ENCODE measurements around the gene DAPK2.

Gene DAPK2

DNA sequence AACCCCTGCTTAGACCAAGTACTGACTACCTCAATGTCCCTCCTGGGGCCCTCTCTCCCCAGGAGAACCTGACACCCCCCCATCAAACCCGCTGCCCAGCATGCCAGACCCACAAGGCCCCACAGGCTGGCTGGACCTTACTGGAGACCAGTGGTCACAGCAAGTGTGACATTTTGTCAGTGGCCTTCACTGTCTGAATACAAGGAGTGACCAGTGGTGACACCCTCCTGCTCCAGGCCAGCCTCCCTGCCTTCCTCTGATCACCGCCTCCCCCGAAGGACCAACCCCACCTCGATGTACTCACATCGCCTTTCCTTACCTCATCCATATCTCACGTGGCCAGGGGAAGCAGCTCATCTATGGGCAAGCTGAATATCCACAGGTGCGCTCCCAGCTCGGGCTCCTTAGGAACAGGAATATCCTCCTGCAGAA, 150.5 kb downstream of the DAPK2 start:
- DNase-seq (ENCODE audit: low read depth in 2 of 2), result no peak

DNA sequence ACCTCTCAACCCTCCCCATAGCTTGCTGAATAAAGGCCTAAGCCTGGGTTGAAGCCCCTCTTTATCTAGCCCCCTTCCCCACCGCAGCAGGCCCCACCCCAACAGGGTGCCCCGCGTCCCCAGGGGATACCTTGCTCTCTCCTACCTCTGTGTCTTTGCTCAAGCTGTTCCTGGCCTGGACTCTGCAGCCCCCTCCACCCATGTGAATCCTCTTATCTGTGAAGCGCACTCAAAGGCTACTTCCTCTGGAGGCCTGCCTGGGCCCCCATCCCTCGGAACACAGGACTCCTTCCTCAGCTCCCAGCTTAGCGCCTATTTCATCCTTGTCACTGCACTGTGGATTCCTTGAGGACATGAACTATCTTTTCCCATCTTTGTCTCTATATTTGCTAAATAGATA, 151.1 kb downstream of the DAPK2 start:
- DNase-seq (ENCODE audit: low read depth in 2 of 2), result no peak

DNA sequence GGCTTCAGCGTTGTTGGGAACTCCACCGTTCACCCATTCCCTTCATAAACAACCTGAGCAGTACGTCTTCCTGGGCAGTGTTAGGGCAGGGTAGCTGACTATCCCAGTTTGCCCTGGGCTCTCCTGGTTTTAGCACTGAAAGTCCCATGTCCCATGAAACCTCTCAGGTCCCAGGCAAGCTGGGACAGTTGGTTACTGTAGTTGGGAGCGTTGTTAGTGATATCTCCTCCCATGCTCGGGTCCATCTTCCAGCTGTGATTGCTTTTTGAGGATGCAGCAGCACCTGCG, 151.7 kb downstream of the DAPK2 start:
- DNase-seq (ENCODE audit: low read depth in 2 of 2), result no peak

DNA sequence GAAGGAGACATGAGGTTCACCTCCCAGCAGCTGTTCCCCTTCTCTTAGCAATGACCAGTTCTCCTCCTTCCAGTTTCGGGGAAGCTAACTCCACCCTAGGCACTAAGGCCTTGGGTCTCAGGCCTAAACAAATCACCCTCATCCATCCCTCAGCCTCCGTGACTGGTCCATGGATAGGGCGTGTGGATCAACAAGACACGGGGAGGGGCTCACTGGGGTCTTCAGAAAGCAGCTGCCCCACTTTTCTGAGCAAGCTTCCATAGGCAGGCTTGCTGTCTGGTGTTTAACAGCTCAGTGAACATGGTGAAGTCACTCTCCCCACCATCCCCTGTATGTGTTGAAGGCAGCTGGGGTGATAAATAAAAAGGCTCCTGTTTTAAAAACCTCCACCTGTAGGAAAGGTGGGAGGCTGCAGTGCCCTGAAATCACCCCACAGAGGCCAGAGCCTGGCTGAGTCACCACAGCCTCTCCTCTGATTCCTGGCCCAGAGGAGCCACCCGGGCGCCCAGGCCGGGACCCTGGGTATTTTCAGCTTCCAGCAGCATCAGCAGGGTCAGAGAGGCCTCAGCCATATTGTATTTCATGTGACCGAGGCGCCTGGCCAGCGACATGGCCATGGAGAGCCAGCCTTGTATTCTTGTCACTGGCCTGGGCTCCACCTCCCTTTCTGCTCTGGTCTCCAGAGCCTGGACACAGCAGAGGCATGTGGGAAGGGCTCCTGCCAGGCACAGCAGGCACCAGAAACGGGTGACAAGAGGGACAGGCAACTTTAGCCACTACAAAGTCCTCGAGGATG, 152.2 kb downstream of the DAPK2 start:
- no peak for DNase-seq (ENCODE audit: low read depth in 2 of 2)

DNA sequence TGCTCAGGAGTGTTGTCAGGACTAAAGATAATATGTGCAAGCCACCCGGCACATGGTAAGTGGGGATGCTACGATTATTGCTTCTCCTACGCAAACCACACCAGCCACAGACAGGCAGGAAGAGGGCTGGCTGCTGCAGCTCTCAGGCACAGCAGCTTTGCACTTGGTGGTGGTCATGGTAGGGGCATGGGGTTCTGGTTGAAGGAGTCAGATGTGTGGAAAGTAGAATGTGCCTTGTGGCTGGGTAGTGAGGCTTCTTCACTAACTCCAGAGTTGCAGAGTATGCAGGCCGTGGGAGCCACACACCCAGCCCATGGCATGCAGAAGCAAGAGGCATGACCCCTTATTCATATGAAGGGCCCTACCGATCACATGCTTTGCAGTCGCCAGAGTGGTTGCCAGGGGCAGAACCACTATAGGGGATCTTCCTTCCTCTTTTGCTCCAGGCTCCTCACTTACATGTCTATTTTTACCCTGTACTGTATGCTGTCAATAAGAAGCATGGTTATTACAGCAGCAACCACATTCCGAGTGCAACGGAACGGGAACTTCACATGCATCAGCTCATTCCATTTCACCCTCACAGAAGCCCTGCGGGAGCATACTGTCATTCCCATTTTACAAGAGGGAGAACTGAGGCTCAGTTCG, 153.4 kb downstream of the DAPK2 start:
- no peak for DNase-seq (ENCODE audit: low read depth in 2 of 2)

DNA sequence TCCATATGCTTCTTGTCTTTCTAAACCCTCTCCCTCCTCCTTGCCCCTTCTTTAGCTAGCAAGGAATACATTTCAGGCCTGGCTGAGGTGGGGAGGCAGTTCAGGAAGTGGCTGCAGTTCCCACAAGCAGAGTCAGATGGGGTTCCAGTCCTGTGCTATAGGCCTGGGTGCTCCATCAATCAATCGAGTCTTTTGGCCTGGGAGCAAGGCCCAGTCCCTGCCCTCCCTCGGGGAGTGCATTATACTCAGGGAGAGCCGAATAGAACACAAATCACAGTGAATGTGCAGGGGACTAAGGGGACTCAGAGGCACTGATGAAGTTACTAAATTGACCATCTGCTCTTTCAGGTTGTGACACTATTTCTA, 154.5 kb downstream of the DAPK2 start:
- no peak for DNase-seq (ENCODE audit: low read depth in 2 of 2)

DNA sequence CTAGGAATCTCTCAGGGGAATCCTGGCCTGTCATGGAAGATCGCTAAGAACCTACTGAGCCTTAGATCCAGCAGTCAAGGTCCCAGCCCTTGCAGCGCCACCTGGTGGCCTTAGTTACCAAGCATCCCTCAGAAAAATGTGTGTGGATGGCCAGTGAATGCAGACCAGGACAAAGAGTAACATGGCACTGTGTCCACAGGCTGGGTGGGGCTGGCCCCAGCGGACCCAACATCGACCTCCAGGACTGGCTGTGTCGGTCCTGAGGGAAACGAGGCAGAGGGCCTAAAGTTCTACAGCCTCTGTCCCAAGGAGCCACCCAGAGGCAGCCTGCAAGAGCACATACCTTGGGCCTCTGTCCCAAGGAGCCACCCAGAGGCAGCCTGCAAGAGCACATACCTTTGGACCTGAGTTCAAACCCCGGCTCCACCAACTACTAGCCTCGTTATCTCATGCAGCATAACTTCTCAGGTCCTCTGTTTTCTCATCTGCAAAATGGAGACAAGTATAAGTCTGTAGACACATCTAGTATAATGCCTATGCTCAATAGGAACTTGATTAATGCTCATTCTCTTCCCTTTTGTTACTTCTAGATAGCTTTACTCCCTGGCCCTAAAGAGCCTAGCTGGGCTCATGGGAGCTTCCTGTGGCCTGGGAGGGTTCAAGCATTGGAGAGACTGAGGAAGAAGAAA, 155.1 kb downstream of the DAPK2 start:
- peak; percentile 12 to 34 for DNase-seq (ENCODE audit: low read depth in 2 of 2)

DNA sequence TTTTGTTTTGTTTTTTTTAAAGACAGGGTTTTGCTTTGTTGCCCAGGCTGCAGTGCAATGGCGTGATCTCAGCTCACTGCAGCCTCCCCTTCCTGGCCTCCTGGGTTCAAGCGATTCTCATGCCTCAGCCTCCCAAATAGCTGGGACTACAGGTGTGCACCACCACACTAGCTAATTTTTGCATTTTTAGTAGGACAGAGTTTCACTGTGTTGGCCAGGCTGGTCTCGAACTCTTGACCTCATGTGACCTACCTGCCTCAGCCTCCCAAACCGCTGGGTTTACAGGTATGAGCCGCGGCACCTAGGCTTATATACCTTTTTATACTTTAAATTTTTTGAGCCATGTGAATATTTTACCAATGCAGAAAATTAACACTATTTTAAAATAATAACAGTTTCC, 155.7 kb downstream of the DAPK2 start:
- no peak for DNase-seq (ENCODE audit: low read depth in 2 of 2)

DNA sequence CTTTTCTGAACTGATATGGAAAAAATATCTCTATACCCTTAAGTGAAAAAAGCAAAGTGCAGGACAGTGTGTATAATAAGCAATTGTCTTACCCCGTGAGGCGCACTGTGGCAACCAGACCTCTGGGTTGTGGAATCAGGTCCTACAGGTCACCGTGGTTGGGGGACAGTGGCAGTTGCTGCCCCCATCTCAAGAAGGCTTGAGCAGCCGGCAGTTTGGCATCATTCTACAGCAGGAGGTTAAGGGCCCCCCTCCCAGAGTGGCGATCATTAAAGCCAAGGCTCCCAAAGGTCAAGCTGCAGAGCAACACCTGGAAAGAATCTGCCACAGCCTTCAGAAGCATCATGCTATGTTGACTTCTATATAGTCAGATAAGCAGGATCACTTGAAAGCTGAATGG, 156.5 kb downstream of the DAPK2 start:
- no peak for DNase-seq (ENCODE audit: low read depth in 2 of 2)

DNA sequence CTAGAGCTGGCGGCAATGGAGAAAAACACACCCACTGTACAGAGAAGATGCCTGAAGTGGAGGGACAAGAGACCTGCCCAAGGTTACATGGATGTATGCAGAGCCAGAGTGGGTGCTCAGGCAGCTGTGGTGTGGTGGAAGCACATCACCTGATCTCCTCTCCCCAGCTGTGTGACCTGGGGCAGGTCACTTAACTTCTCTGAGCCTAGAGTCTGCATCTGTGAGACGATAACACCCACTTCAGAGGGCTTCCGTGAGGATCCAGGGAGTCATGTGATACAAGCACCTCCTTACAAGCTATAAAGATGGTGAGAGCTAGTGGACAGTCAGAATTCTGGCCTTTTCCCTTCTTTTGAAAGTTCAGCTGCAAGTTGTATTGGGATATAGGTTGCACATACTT, 157.5 kb downstream of the DAPK2 start:
- no peak for DNase-seq (ENCODE audit: low read depth in 2 of 2)

DNA sequence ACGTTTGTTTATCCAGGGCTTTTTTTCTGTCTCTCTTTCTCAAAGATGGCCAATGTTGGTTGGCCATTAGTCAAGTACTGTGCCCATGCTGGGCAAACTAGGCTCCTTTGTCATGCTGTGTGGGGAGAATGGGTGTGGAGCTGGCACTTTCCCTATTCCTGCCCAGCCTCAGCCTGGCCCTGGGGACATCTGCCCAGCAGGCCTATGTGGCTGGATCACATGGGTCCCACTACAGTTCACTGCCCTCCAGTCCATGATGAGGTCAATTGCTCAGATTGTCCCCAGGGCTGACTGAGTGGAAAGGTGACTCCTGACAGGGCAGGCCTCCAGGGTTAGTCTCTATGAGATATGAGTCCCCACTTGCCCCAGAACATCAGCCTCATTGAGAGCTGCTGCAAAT, 158.1 kb downstream of the DAPK2 start:
- no peak for DNase-seq (ENCODE audit: low read depth in 2 of 2)

DNA sequence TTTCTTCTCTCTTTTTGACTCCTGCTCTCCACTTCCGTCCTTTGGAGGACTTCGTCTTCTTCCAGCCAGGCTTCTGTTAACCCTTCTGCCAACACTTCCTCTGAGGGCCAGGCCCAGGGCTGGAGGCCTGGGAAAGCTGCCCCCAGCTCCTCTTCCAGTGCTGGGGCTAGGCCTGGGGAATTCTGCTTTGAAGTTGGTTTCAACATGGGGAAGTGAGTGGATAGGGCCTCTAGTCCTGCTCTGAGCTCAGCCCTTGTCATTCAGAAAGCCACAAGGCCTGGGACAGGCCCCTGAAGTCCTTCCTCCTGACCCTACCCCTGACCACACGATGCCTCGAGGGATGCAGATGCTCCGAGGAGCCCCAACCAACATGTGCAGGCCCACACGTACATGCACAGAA, 158.7 kb downstream of the DAPK2 start:
- no peak for DNase-seq (ENCODE audit: low read depth in 2 of 2)

DNA sequence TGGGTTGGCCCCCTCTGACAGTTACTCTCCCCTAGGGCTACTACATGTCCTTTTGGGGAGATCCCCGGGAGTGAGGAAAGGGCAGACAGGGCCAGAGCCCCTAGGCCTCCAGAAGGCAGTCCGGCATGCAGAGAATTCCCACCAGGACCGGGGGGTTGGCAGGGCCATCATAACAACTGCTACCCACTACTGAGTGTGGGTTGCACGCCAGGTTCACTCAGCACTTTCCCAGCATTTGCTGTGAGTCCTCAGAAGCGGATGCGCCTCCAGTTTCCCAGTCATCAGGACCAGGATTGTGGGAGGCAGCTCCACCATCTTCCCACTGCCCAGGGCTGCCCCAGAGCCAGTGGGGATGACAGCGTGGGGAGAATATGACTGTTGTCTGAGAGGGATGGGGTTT, 161.3 kb downstream of the DAPK2 start:
- DNase-seq (ENCODE audit: low read depth in 2 of 2), result no peak

DNA sequence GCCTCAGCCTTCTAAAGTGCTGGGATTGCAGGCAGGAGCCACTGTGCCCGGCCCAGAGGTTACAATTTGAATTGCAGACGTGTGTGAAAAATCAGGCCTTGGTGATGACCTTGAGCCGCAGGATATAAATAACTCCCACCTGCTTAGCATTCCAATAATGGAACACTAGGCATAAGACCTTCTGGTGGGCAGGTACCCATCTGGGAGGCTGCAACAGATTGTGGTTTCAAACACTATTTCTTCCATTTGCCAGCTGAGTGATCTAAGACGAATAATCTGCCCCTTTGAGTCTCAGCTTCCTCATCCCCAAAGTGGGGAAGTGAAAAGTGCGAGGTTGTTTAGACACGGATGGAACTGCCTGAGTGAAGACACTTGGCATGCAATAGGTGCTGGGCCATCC, 164.9 kb downstream of the DAPK2 start:
- DNase-seq (ENCODE audit: low read depth in 2 of 2), result no peak

DNA sequence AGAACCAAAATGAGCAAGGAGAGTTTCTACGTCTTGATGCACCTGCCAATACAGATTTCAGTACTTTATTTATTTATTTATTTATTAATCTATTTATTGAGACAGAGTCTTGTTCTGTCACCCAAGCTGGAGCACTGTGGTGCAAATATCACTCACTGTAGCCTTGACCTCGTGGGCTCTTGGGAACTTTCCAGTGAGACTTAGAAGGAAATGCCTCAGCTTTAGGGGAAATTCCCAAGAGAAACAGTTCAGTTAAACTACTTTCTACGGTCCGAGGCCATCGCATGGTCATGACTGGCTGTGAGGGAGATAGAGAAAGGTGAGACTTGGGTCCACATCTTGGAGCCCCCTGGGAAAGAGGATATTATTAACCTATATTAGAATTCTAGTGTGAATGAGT, 165.5 kb downstream of the DAPK2 start:
- no peak for DNase-seq (ENCODE audit: low read depth in 2 of 2)

DNA sequence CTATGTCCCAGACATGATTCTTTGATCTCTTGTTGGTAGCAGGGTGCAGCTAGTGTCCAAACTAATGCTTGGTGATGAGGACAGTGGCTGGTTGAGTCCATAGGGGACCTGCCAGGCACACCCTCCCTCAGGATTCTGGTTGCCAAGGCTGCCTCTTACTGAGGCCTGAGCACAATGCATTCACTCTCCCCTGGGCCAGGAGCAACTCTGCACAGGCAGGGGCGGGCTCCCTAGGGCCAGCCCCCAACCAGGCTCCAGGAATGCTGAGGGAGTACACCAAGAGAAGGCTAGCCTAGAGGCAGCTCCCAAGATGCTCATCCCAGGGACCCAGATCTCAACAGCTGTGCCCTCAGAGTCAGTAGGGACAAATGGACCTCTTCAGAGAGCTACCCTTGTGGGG, 166.3 kb downstream of the DAPK2 start:
- DNase-seq (ENCODE audit: low read depth in 2 of 2), result no peak

DNA sequence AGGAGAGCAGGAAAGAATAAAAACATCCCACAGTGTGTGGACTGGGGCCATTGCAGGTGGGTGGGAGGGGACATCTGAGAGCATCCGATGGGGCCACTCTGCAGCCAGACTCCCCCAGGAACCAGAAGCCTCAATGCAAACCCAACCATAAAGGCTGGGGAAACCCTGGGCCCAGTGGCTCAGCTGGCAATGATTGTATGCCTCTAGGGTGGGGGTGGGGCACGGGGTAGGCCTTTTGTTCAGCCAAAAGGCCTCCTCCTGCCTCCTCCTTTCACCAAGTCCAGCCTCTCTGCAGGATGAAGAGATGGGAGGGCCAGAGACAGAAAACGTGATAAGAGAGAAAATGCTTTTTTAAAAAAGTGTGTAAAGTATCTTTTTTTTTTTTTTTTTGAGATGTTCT, 167.1 kb downstream of the DAPK2 start:
- no peak for DNase-seq (ENCODE audit: low read depth in 2 of 2)

DNA sequence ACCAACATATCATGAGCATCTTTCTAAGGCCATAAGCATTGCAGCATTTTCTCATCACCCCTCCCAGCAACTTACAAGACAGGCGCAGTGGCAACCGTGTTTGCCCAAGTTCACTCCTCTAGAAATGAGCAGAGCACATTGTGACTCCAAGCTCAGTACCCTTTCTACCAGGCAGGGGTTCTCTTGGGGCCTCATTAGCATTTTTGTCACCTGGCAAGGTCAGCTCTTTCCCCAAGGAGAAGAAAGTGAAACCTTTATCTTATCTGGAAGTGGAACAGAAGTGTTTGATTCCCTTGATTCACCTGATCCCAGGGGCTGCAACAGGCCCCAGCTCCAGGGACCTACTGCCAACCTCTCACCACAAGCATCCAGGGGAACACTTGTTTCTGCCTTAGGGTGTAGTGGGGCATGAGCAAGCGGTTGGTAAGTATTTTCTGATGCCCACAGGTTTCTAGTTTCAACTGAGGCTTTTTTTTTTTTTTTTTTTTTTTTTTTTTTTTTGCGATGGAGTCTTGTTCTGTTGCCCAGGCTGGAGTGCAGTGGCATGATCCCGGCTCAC, 168.5 kb downstream of the DAPK2 start:
- DNase-seq (ENCODE audit: low read depth in 2 of 2), result no peak

DNA sequence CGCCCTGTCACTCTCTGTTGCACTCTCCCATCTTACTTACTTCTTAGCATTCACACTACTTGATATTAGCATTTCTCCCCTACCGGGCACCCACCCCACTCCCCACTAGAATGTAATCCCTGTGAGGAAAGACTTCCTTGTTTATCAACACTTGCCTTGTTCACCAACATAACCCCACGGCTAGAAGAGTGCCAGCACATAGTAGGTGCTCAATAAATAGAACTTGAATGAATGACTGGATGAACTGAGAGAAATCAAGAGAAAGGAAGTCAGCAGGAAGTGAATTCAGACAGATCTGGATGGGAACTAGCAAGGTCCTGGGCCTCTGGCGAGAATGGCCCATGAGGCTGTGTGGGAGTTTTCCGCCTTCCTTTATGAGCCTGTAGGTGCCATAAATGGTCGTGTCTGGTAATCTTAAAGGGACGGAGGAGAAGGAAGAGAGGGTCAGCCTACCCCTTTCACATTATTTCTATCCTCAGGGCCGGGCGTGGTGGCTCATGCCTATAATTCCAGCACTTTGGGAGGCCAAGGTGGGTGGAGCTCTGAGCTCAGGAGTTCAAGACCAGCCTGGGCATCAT, 170.1 kb downstream of the DAPK2 start:
- no peak for DNase-seq (ENCODE audit: low read depth in 2 of 2)

DNA sequence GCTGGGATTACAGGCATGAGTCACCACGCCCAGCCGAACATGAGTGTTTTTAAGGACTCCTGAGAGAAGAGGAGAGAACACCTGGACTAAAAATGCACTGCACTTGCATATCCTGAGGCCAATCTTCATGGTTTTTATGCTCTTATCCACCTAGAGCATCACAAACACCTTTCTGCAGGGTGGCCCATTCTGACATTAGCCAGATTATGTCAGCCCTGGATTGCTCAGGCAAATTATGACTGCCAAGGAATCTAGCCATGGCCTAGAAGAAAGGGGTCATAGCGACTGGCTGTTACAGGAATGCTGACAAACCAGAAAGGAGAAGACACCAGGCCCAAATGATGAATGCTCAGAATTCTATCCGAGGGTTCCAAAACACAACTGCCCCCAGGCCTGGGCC, 171.7 kb downstream of the DAPK2 start:
- DNase-seq (ENCODE audit: low read depth in 2 of 2), result no peak

DNA sequence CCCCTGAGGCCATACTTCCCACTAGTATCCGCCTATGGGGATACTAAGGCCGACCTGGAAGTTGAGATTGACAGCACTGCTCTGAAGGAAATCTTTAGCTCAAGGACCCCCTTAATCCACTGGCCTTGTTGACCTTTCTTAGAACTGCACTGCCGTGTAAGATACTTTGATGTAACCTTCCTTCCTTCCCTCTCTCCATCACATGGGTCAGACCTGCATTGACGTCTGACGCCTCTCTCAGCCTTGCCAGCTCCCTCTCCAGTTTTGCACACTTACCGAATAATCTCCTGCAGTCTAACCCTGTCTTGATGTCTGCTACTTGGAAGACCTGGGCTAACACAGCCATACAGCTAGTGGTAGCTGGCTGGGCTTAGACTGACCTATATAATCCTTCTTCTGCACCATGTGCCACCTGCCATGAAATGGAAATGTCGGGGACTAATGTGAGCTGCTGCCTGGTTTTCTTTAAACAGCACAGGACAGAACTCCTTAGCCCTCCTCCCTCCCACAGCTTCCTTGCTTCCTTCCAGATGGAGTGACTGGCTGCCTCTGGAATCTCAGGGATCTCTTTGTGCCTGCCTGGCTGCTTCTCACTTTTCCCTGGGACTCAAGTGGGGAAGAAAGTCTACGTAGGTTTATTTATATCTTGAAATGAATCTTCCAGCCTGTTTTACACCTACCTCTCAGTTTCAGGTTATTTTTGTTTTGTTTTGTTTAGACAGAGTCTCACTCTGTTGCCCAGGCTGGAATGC, 173.3 kb downstream of the DAPK2 start:
- no peak for DNase-seq (ENCODE audit: low read depth in 2 of 2)
